ENCODE measurements around the gene EBF3.

Gene EBF3

GRCh38 chr10:129861776-129862531 lies 102.1 kb downstream of the EBF3 start:
- H3K4me3 ChIP-seq (replicated peaks; ENCODE audit: low read depth, low read length): no peak overlapping the region
- no peak for DNase-seq (ENCODE audit: extremely low read depth, low read depth)
- TF ChIP-seq CTCF (IDR thresholded peaks at IDR 0.05; ENCODE audit: low read depth, low read length, missing control alignments): no peak

- TF ChIP-seq CTCF (IDR thresholded peaks at IDR 0.05; ENCODE audit: low read depth, low read length, missing control alignments): no peak
- H3K4me3 ChIP-seq (replicated peaks; ENCODE audit: low read depth, low read length): no peak overlapping the region
- DNase-seq (ENCODE audit: extremely low read depth, low read depth): no peak
Measured at GRCh38 chr10:129860396-129860795, 103.7 kb downstream of the EBF3 start.

GRCh38 chr10:129859536-129859935 lies 104.5 kb downstream of the EBF3 start:
- no peak overlapping the region for H3K4me3 ChIP-seq (replicated peaks; ENCODE audit: low read depth, low read length)
- no peak for DNase-seq (ENCODE audit: extremely low read depth, low read depth)
- TF ChIP-seq CTCF (IDR thresholded peaks at IDR 0.05; ENCODE audit: low read depth, low read length, missing control alignments): no peak

- no peak overlapping the region for H3K4me3 ChIP-seq (replicated peaks; ENCODE audit: low read depth, low read length)
- no peak for TF ChIP-seq CTCF (IDR thresholded peaks at IDR 0.05; ENCODE audit: low read depth, low read length, missing control alignments)
- DNase-seq (ENCODE audit: extremely low read depth, low read depth): no peak
Measured at GRCh38 chr10:129857242-129857960, 106.7 kb downstream of the EBF3 start.

GRCh38 chr10:129855836-129856563 lies 108.1 kb downstream of the EBF3 start:
- TF ChIP-seq CTCF (IDR thresholded peaks at IDR 0.05; ENCODE audit: low read depth, low read length, missing control alignments): no peak
- no peak for DNase-seq (ENCODE audit: extremely low read depth, low read depth)
- H3K4me3 ChIP-seq (replicated peaks; ENCODE audit: low read depth, low read length): no peak overlapping the region

- no peak for TF ChIP-seq CTCF (IDR thresholded peaks at IDR 0.05; ENCODE audit: low read depth, low read length, missing control alignments)
Measured at GRCh38 chr10:129854796-129855705, 109.0 kb downstream of the EBF3 start.

More at GRCh38 chr10:129854796-129855705, 109.0 kb downstream of the EBF3 start:
- H3K4me3 ChIP-seq (replicated peaks; ENCODE audit: low read depth, low read length): no peak overlapping the region
- DNase-seq (ENCODE audit: extremely low read depth, low read depth): no peak
